GM12892 (cell line): Measurements from ENCODE around the gene ALKBH6.

ENCODE experiments used
- POLR2A ChIP-seq: IDR thresholded peaks from 2 replicates; pipeline ENCODE4 v1.6.1; 2011; ENCODE audit warnings: low read depth, low read length, control low read depth
- POLR2AphosphoS5 ChIP-seq: IDR thresholded peaks from 2 replicates; pipeline ENCODE4 v1.6.1; 2011; ENCODE audit warnings: low read depth, low read length, control low read depth
- TAF1 ChIP-seq: IDR thresholded peaks from 2 replicates; pipeline ENCODE4 v1.6.1; 2011; ENCODE audit warnings: low read depth, mild to moderate bottlenecking, control low read depth, low read length, borderline replicate concordance

DNA sequence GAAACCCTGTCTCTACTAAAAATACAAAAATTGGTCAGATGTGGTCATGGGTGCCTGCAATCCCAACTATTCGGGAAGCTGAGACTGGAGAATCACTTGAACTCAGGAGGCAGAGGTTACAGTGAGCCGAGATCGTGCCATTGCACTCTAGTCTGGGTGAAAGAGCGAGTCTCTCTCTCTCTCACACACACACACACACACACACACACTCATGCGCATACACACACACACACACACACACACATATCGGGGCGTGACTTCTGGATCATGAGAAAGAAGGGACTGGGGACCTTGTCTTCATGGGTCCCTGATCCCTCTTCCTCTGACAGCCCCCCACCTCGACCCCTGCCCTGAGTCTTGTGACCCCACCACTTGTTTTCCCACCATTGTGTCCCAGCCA lies 30.8 kb downstream of the ALKBH6 start:
- TF ChIP-seq POLR2A, result no peak
- no peak for TF ChIP-seq POLR2AphosphoS5
- no peak for TF ChIP-seq TAF1
